Measurements from ENCODE around the gene CRACR2B. TPM values are rescaled to one million over a fixed set of nuclear protein-coding genes. Genes with fewer than 3 reads are reported as not detected.

CRACR2B gene
- total and polyA plus RNA-seq, 2 of the 13 experiments (the other 11 are each of a cell fraction or from before 2014, with no cell fraction given), result 14.9 to 21.0 TPM

DNA sequence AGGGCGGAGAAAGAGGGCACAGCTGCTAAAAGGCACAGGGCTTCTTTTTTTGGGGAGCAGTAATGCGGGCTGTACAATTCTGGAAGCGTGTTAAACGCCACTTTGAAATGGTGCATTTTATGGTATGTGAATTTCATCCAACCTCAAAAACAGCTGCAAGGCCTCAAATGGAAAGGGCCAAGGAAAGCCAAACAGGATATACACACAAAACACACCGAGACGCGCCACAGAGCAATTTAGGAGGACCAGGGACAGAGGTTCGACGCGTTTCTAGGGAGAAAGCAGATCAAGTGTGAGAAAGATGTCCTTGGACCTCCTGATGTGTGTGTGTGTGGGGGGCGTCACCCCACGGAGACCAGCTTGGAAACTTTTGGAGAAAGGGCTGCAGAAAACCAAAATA is 46.0 kb downstream of the CRACR2B start (continued):
- TF ChIP-seq ZNF501 (CRISPR knock-in tag; IDR thresholded peaks at IDR 0.05), result no peak
- no peak for TF ChIP-seq ZNF660 (CRISPR knock-in tag; IDR thresholded peaks at IDR 0.05; ENCODE audit: borderline replicate concordance, low read depth)
- no peak for TF ChIP-seq KDM5A (IDR thresholded peaks at IDR 0.05; ENCODE audit: borderline replicate concordance, low read length)
- no peak for TF ChIP-seq HOXA3 (CRISPR knock-in tag; IDR thresholded peaks at IDR 0.05)
- TF ChIP-seq POLR2AphosphoS5 (IDR thresholded peaks at IDR 0.05; ENCODE audit: low read depth, low read length), result no peak
- no peak for TF ChIP-seq ZNF720 (CRISPR knock-in tag; IDR thresholded peaks at IDR 0.05)
- no peak for TF ChIP-seq ZNF333 (CRISPR knock-in tag; IDR thresholded peaks at IDR 0.05; ENCODE audit: borderline replicate concordance)
- TF ChIP-seq ZNF670 (CRISPR knock-in tag; IDR thresholded peaks at IDR 0.05; ENCODE audit: borderline replicate concordance), result no peak
- no peak for TF ChIP-seq CREB1 (IDR thresholded peaks at IDR 0.05)
- TF ChIP-seq CREB1 (CRISPR knock-in tag; IDR thresholded peaks at IDR 0.05), result no peak
- no peak for TF ChIP-seq NPAS2 (CRISPR knock-in tag; IDR thresholded peaks at IDR 0.05; ENCODE audit: borderline replicate concordance)

DNA sequence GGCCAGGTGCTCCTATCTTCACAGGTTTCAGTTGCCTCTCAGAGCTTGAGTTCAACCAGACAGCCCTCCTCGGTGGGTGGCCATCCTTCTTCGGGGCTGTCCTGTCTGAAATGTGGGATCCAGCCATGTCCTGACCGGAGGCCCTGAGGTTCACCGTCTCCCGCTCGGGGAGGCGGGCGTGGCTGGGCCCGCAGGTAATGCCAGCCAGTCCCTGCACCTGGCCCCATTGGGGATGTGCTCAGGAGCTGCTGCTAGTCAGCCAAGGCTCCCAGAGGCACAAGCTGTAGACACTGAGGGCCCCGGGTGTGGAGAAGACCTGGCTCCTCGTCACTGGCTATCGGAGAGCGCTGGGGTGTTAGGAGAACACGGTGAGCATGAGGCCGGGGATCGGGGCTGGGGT is 47.5 kb downstream of the CRACR2B start:
- in situ Hi-C loops (cut with HindIII; ENCODE audit: extremely low pct_ligation_motif_present, low pct_unique_long_range_greater_than_20kb) (no loop called here), intact Hi-C loops (cut with micrococcal nuclease; ENCODE audit: unreplicated experiment) (no loop called here)
- 0 out of 2 replicates have a peak, but pooled peaks cover 3% of the 10 kb centered on the region for H3K4me1 ChIP-seq (ENCODE audit: insufficient read depth, low read length)
- H3K9me3 ChIP-seq (ENCODE audit: low read length), result no peaks in the 10 kb centered on the region
- no peak for TF ChIP-seq ZNF83 (CRISPR knock-in tag; IDR thresholded peaks at IDR 0.05; ENCODE audit: borderline replicate concordance)
- TF ChIP-seq, protein P1, sequence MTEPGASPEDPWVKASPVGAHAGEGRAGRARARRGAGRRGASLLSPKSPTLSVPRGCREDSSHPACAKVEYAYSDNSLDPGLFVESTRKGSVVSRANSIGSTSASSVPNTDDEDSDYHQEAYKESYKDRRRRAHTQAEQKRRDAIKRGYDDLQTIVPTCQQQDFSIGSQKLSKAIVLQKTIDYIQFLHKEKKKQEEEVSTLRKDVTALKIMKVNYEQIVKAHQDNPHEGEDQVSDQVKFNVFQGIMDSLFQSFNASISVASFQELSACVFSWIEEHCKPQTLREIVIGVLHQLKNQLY (CRISPR knock-in tag; IDR thresholded peaks at IDR 0.05), result no peak
- H3K27me3 ChIP-seq (ENCODE audit: control insufficient read depth in 1 of 2, insufficient read depth in 2 of 2, low read length in 2 of 2), result no peaks in the 10 kb centered on the region
- WGBS (ENCODE audit: low lambda C conversion rate), result 100% methylated on average over 9 of the region's 16 CpGs
- no peak for ATAC-seq
- BruUV-seq (replicated peaks), result no TSS peak
- ChIA-PET POLR2A (no interaction called here), CTCF (ENCODE audit: low intra/inter-chr PET ratio, low total read pairs) (no interaction called here)
- H3K79me2 ChIP-seq (ENCODE audit: insufficient read depth, low read length), result no peaks in the 10 kb centered on the region
- H4K20me1 ChIP-seq (ENCODE audit: insufficient read depth, low read length), result no peaks in the 10 kb centered on the region
- no peak for DNase-seq (ENCODE audit: low spot score)
- no peak overlapping the region for H3K9ac ChIP-seq (ENCODE audit: insufficient read depth, low read depth, low read length)
- no peak overlapping the region for H3K4me2 ChIP-seq (ENCODE audit: low read depth, low read length)
- peaks cover 6 to 11% of the 10 kb centered on the region in 2 experiments; a peak in 3 of 5 replicates for H3K36me3 ChIP-seq (replicated peaks in 1 of 2; ENCODE audit: control insufficient read depth in 1 of 2, insufficient read depth in 2 of 2, low read length in 2 of 2)
- FAIRE-seq, result no peak
- H3K4me3 ChIP-seq (replicated peaks in 1 of 3; ENCODE audit: insufficient read depth in 1 of 3, low read depth in 2 of 3, low read length in 3 of 3), result no peak overlapping the region
- no peak overlapping the region for H3K27ac ChIP-seq (ENCODE audit: extremely low read length, insufficient read depth, low read length)
- no peak overlapping the region for H2AFZ ChIP-seq (ENCODE audit: low read length)

All from HepG2 (cell line).